Endothelial cell of umbilical vein (primary cell): Measurements from ENCODE around the gene TRPM7. TPM values are rescaled to one million over a fixed set of nuclear protein-coding genes. Genes with fewer than 3 reads are reported as not detected.

Experiments
- BruUV-seq: library from RNA; stranded (reverse); fragments of 400-500 nt; replicated peaks from 2 replicates; lab custom pipeline; 2021; lab: Mats Ljungman, UMichigan
- CTCF ChIA-PET: fragments of 300-600, 350-600 bp; sonication (Branson Sonifier 250); formaldehyde crosslinking; loops from one replicate; lab custom pipeline; 2021; ENCODE audit warnings: antibody characterized with exemption, inconsistent platforms; lab: Charles Lee
- POLR2A ChIA-PET: fragments of 300-600, 350-600 bp; sonication (Branson Sonifier 250); formaldehyde crosslinking; loops from one replicate; lab custom pipeline; 2021; ENCODE audit warnings: antibody characterized with exemption, inconsistent platforms; lab: Charles Lee
- DNase-seq: peaks from one replicate; pipeline ENCODE4 v3.0.0-alpha.2; 2011; ENCODE audit warnings: low read depth, low spot score
- FAIRE-seq: peaks from 2 replicates; lab custom pipeline; 2011; peaks lifted over from hg19 to GRCh38; lab: Jason Lieb, UNC
- H2AFZ ChIP-seq: 2 replicates; pipeline ENCODE4 v1.6.0; 2012; ENCODE audit warnings: low read depth, low read length, control low read depth, inconsistent platforms
- H3K27ac ChIP-seq: 2 replicates; pipeline ENCODE4 v1.5.1; 2011; ENCODE audit warnings: low read depth, mild to moderate bottlenecking, control low read depth, low read length, moderate library complexity; ENCODE audit not compliant: insufficient read depth
- H3K27me3 ChIP-seq, 2 experiments: 2 replicates each; pipeline versions ENCODE4 v1.6.0 to v1.6.1; 2011; ENCODE audit warnings: low read length in 2 of 2, mixed read lengths in 1 of 2; ENCODE audit not compliant: control insufficient read depth in 2 of 2, insufficient read depth in 2 of 2
- H3K36me3 ChIP-seq, 2 experiments: 2 replicates in 1 of 2; 3 replicates in 1 of 2; pipeline ENCODE4 v1.5.1; 2011; ENCODE audit warnings: low read length in 2 of 2, mild to moderate bottlenecking in 1 of 2, moderate library complexity in 1 of 2; ENCODE audit not compliant: control insufficient read depth in 2 of 2, insufficient read depth in 2 of 2; ENCODE audit errors: extremely low read depth in 1 of 2
- H3K4me1 ChIP-seq: 3 replicates; pipeline ENCODE4 v1.5.1; 2011; ENCODE audit warnings: mild to moderate bottlenecking, low read length; ENCODE audit not compliant: control insufficient read depth, insufficient read depth; ENCODE audit errors: extremely low read depth
- H3K4me2 ChIP-seq: 2 replicates; pipeline ENCODE4 v1.6.1; 2011; ENCODE audit warnings: low read length, control low read depth, mixed read lengths; ENCODE audit not compliant: insufficient read depth
- H3K4me3 ChIP-seq, 3 experiments: fragments of 200-600 bp in 1 of 3; sonication (generic), shearing (Covaris generic) in 1 of 3; replicated peaks in 1 of 3; 2 replicates each; pipeline ENCODE4 v1.5.1; 2011 to 2016; ENCODE audit warnings: control low read depth in 3 of 3, low read length in 3 of 3, mild to moderate bottlenecking in 2 of 3, inconsistent platforms in 1 of 3, low read depth in 1 of 3, moderate library complexity in 1 of 3; ENCODE audit not compliant: insufficient read depth in 1 of 3
- H3K79me2 ChIP-seq: 2 replicates; pipeline ENCODE4 v1.6.0; 2012; ENCODE audit warnings: low read length, inconsistent platforms; ENCODE audit not compliant: control insufficient read depth, insufficient read depth
- H3K9ac ChIP-seq: replicated peaks from 2 replicates; pipeline ENCODE3; 2011; ENCODE audit warnings: low read length, control low read depth; ENCODE audit not compliant: insufficient read depth; ENCODE audit errors: extremely low read depth
- H3K9me1 ChIP-seq: replicated peaks from 3 replicates; pipeline ENCODE4 v1.6.0; 2011; ENCODE audit warnings: mild to moderate bottlenecking, low read length; ENCODE audit not compliant: control insufficient read depth, insufficient read depth; ENCODE audit errors: extremely low read depth
- H3K9me3 ChIP-seq: replicated peaks from 2 replicates; pipeline ENCODE4 v1.5.1; 2012; ENCODE audit warnings: low read length, inconsistent platforms; ENCODE audit not compliant: control insufficient read depth, insufficient read depth
- H4K20me1 ChIP-seq: replicated peaks from 2 replicates; pipeline ENCODE3; 2011; ENCODE audit warnings: mild to moderate bottlenecking, low read length; ENCODE audit not compliant: control insufficient read depth, insufficient read depth; ENCODE audit errors: extremely low read depth
- CTCF ChIP-seq, 2 donors: IDR thresholded peaks; 1 replicate in 1 of 2; 2 replicates in 1 of 2; pipeline ENCODE4 v1.5.1; 2011; ENCODE audit warnings: low read length in 2 of 2, mild to moderate bottlenecking in 2 of 2, moderate library complexity in 2 of 2, control low read depth in 1 of 2, inconsistent platforms in 1 of 2, low read depth in 1 of 2; ENCODE audit not compliant: insufficient read depth in 1 of 2; ENCODE audit errors: extremely low read depth in 1 of 2
- EZH2 ChIP-seq: IDR thresholded peaks from 2 replicates; pipeline ENCODE4 v1.6.1; 2012; ENCODE audit warnings: borderline replicate concordance, low read depth, mild to moderate bottlenecking, moderate library complexity, low read length, inconsistent platforms; ENCODE audit not compliant: severe bottlenecking
- FOS ChIP-seq: IDR thresholded peaks from 2 replicates; pipeline ENCODE4 v1.6.1; 2011; ENCODE audit warnings: mild to moderate bottlenecking, low read length, moderate library complexity, borderline replicate concordance; ENCODE audit not compliant: insufficient read depth
- GATA2 ChIP-seq: IDR thresholded peaks from 2 replicates; pipeline ENCODE4 v1.7.0; 2011; ENCODE audit warnings: low read depth, mild to moderate bottlenecking, moderate library complexity, mixed read lengths, low read length; ENCODE audit not compliant: insufficient read length, insufficient read depth
- JUN ChIP-seq: IDR thresholded peaks from 2 replicates; pipeline ENCODE4 v1.6.1; 2011; ENCODE audit warnings: borderline replicate concordance, low read depth; ENCODE audit not compliant: insufficient read length, insufficient read depth
- MAX ChIP-seq: IDR thresholded peaks from 2 replicates; pipeline ENCODE4 v1.6.1; 2011; ENCODE audit not compliant: insufficient read depth, insufficient read length
- MYC ChIP-seq: IDR thresholded peaks from one replicate; pipeline ENCODE4 v1.6.1; 2011; ENCODE audit warnings: mild to moderate bottlenecking, low read depth, low read length
- POLR2A ChIP-seq: IDR thresholded peaks from 2 replicates; pipeline ENCODE4 v1.6.1; 2012; ENCODE audit warnings: low read depth, mild to moderate bottlenecking, control low read depth, low read length
- POLR2AphosphoS5 ChIP-seq: IDR thresholded peaks from 2 replicates; pipeline ENCODE4 v1.6.1; 2012; ENCODE audit warnings: low read depth, mild to moderate bottlenecking, control low read depth, low read length, moderate library complexity; ENCODE audit not compliant: insufficient read depth
- dilution Hi-C: fragments of 300-500 bp; cut with MboI; formaldehyde crosslinking; loops from one replicate; pipeline ENCODE4 v1.15.0; 2019; ENCODE audit warnings: low sequenced_read_pairs; ENCODE audit not compliant: extremely low pct_ligation_motif_present
- intact Hi-C: fragments of 100-400 bp; cut with micrococcal nuclease; formaldehyde crosslinking; loops from one replicate; pipeline ENCODE4 v1.10.0; 2022
- polyA plus RNA-seq, 4 experiments: library from polyadenylated mRNA; depleted of rRNA in 3 of 4; stranded (reverse) in 3 of 4; unstranded in 1 of 4; fragments of >200 nt; gene quantifications; 2 replicates each; pipeline versions ENCODE4 v1.2.1 to v1.2.3, GENCODE V29; 2011 to 2012; ENCODE audit warnings: missing spikeins in 1 of 4
- total RNA-seq: library from RNA; stranded (reverse); gene quantifications from 2 replicates; pipeline ENCODE4 v1.2.3, GENCODE V29; 2021

The TRPM7 gene
- total and polyA plus RNA-seq, 2 donors (not counting 3 experiments of a cell fraction or from before 2014, with no cell fraction given), result 6.4 to 34.8 TPM

GRCh38 chr15:50556642-50557371 lies 129.8 kb downstream of the TRPM7 start:
- no TSS peak for BruUV-seq
- POLR2A ChIA-PET, result interaction anchor here (0.6 kb wide), 1 partner anchor 11 kb away, joined by 11 read pairs; no protein-coding TSS in a partner anchor
- H3K4me3 ChIP-seq, result no peak overlapping the region
- CTCF ChIA-PET, result no interaction called here
- H3K9me3 ChIP-seq, result no peaks in the 10 kb centered on the region
- intact Hi-C loops, result no loop called here
- no peaks in the 10 kb centered on the region for H3K9me1 ChIP-seq
- H3K4me1 ChIP-seq, result no peaks in the 10 kb centered on the region
- H3K27ac ChIP-seq, result no peak overlapping the region
- H3K27me3 ChIP-seq, result no peaks in the 10 kb centered on the region
- no peak for FAIRE-seq
- TF ChIP-seq MYC (no peak), MAX (no peak), JUN (no peak), GATA2 (no peak), POLR2AphosphoS5 (no peak), EZH2 (no peak), FOS (no peak)
- H4K20me1 ChIP-seq, result no peaks in the 10 kb centered on the region
- peaks cover 0 to 3% of the 10 kb centered on the region in 2 experiments for H3K36me3 ChIP-seq
- H2AFZ ChIP-seq, result no peak overlapping the region
- DNase-seq, result no peak
- dilution Hi-C loops, result no loop called here
- H3K79me2 ChIP-seq, result no peaks in the 10 kb centered on the region
- no peak overlapping the region for H3K4me2 ChIP-seq
- H3K9ac ChIP-seq, result no peak overlapping the region

GRCh38 chr15:50552238-50552637 lies 134.4 kb downstream of the TRPM7 start:
- H3K9me3 ChIP-seq, result no peaks in the 10 kb centered on the region
- H3K36me3 ChIP-seq, result no peaks in the 10 kb centered on the region
- no peaks in the 10 kb centered on the region for H3K79me2 ChIP-seq
- DNase-seq, result no peak
- TF ChIP-seq EZH2, result no peak
- TF ChIP-seq MYC, result no peak
- TF ChIP-seq POLR2A, result no peak
- no peak for TF ChIP-seq JUN
- no peak for TF ChIP-seq MAX
- no peak for TF ChIP-seq FOS
- TF ChIP-seq POLR2AphosphoS5, result no peak
- TF ChIP-seq CTCF (IDR thresholded peaks at IDR 0.05; ENCODE audit: extremely low read depth in 1 of 2, insufficient read depth in 1 of 2, low read depth in 1 of 2, low read length in 2 of 2), result no peak
- no peak for TF ChIP-seq GATA2
- H4K20me1 ChIP-seq, result no peaks in the 10 kb centered on the region
- H3K27ac ChIP-seq, result no peak overlapping the region
- dilution Hi-C loops (no loop called here), intact Hi-C loops (no loop called here)
- no peaks in the 10 kb centered on the region for H3K9me1 ChIP-seq
- no peak overlapping the region for H3K4me2 ChIP-seq
- no peak overlapping the region for H2AFZ ChIP-seq
- no peaks in the 10 kb centered on the region for H3K4me1 ChIP-seq
- no peak overlapping the region for H3K9ac ChIP-seq
- H3K4me3 ChIP-seq, result no peak overlapping the region
- H3K27me3 ChIP-seq, result no peaks in the 10 kb centered on the region
- no TSS peak for BruUV-seq
- ChIA-PET CTCF (no interaction called here), POLR2A (no interaction called here)
- no peak for FAIRE-seq
